NCI-H2196 treated with DMSO at 0.1 percent for 48 hours (cell line): ENCODE measurements around the gene NANOS2.
"Not testable (repeated sequence)": the region's sequence is repeated elsewhere in the genome, so short reads cannot be mapped to it uniquely, and the experiment has no call there.

Experiments
- DNase-seq: peaks from one replicate; lab custom pipeline; 2025; ENCODE audit not compliant: unreplicated experiment; lab: John Stamatoyannopoulos, UW

Gene NANOS2

DNA sequence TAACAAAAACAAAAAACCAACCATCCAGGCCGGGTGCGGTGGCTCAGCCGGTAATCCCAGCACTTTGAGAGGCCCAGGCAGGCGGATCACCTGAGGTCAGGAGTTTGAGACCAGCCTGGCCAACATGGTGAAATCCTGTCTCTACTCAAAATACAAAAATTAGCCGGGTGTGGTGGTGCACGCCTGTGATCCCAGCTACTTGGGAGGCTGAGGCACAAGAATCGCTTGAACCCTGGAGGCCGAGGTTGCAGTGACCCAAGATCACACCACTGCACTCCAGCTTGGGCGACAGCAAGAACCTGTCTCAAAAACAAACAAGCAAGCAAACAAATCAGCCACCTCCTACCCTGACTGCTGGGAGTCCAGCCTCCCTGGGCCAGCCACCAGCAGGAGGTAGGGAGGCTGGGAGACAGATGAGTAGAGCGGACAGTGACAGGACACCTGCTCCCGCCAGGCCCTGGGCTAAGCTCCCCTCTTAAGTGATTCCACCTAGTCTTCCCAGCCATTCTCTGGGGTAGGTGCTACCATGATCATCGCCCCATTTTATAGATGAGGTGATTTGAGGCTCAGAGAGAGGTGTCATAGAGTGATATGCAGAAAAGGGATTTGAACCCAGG, 18.5 kb downstream of the NANOS2 start:
- not testable (repeated sequence) for DNase-seq

DNA sequence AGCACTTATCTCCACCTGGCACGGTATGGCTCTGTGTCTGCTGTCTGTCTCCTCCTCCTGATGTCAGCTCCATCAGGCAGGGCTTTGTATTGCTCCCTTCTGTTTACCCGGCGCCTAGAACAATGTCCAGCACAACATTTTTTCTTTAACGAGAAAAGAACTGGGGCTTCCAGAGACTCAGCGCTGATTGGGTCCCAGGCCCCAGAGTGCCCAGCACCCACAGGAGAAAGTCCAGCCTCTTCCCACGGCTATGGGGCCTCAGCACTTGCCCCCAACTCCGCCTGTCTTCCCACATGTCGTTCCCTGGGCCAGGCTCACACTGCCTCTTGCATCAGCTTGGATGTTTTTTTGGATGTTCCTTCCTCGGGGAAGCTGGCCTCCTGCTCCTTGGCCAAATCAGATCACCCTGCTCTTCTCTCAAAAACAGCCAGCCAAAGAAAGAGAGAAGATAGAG, 19.0 kb downstream of the NANOS2 start:
- DNase-seq, result no peak

DNA sequence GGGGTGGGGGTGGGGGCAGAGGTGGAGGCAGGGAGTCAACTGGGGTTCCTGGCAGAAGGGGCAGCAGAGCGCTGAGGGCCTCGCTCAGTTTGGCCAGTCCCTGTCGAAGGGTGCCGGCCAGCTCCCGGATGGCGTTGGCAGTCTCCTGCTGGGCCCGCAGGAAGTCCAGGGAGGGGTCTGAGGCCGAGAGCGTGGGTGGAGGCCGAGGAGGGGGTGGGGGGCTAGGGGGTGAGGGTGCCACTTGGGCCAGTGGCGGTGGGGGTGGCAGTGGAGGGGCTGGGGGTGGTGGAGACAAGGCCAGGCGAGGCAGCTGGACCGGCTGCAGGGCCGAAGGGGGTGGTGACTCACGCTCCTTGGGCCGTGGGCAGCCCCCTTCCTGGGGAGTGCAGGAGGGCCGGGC, 23.7 kb downstream of the NANOS2 start:
- no peak for DNase-seq

DNA sequence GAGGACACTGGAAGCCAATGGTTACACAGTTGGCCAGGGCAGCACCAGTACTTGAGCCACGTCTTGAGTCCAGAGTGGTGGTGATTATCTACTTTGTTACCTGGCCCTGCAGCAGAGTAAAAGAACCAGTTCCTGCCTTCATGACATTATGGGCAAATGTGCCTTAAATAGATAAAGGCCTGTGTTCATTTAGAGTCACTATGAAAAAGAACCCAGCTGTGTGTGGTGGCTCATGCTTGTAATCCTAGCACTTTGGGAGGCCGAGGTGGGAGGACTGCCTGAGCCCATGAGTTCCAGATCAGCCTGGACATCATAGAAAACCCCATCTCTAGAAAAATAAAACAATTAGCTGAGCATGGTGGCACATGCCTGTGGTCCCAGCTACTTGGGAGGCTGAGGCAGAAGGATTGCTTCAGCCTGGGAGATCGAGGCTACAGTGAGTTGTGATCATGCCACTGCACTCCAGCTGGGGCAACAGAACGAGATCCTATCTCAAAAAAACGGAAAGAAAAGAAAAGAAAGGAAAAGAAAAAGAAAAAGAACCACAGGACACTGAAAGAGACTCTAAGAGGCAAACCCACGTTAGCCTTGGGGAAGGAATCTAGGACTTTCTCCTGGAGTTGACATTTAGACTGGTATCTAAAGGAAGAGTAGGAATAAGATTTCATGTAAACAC, 25.2 kb downstream of the NANOS2 start:
- no peak for DNase-seq

DNA sequence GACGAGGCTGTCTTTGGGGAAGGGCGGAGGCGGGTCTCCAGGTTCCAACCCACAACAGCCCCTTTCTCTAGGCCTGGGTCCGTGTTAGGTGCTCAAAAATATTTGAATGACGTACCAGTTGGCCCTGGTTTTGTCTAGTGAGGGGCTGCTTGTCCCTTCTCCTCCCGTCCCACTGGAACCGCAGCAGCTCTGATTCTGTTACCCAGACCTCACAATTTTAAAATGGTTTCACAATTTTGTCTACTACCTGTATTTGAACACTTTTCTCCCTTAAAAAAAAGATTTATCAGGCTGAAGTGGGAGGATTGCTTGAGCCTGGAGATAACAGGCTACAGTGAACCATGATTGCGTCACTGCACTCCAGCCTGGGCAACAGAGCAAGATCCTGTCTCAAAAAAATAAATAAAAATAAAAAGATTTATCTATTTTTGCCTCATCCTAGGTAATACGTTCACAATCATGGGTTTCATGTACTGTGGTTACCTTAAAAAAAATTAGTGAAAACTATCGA, 27.3 kb downstream of the NANOS2 start:
- no peak for DNase-seq

DNA sequence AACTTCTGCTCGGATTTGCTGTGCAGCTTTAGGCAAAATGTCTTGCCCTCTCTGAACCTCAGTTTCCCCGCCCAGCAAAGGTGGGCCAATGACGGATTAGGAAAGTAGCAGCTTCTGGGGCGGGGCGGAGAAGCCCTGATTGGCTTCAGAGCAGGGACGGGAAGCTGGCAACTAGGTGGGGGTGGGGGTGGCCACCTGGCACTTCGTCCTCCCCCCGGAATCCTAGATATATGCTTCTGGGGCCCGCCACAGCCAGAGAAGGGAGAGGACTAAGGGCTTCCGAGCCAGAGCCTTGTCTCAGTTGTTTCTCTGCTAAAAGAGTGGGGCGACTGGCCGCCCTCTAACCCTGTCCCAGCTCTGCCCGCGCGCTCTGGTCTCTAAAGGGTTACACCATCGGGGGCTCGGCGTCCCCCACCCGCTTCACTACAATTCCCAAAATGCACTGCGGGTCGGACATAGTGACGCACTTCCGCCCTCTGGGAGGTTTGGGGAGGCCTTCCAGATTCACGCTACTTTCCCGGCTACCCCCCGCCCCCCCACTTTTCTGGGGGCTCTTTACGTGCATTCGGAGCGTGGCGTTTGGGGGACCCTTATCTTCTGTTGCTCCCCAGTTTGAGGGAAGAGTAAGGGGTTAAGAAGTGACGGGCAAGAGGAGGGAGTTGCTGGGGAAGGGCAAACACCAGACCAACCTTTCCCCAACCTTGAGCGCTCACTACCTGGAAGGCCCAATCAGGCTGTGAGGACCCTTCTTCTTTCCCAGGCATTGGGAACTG, 28.0 kb downstream of the NANOS2 start:
- DNase-seq, result peak; percentile 82

DNA sequence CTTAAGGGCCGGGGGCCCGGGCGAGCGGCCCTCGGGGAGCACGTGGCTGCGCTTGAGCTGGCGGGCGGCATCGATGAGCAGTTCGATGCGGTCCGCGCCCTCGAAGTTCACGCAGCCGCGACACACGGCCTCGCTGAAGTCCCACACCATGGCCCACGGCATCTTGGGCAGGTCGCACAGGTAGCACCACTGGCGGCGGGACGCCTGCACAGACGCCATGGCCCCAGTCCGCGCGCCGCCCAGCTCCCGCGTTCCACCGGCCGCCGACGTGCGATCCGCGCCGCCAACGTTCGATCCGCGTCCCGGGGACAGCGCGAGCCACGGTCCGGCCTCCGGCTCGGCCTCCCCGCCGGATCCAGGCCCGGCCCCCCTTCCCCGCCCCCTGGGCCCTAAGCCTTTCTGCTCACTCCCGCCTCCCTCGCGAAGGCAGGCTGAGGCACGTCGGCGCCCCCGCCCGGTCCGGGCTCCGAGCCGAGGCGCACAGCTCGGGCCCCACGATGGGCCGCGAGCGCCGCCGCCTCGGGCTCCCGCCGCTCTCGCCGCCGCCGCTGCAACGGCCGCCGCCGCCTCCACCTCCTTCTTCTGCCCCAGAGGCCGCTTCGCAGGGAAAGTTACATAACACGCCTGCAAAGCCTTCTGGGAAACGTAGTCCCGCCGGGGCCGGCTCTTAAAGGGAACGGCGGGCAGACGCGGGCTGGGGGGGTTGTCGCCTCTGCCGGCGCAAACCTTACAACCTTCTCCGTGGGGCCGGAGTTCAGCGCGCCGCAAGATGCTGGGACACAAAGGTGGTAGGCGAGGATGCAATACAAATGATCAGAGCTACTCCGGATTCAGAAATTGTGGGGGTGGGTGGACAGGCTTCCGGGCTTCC, 28.8 kb downstream of the NANOS2 start, which contains the start of gene IRF2BP1:
TSS of gene IRF2BP1 (minus strand) at position 586 of the 871 bp plus-strand sequence. CDS start at position 219, 367 bp downstream.
- DNase-seq, result peak; percentile 75

DNA sequence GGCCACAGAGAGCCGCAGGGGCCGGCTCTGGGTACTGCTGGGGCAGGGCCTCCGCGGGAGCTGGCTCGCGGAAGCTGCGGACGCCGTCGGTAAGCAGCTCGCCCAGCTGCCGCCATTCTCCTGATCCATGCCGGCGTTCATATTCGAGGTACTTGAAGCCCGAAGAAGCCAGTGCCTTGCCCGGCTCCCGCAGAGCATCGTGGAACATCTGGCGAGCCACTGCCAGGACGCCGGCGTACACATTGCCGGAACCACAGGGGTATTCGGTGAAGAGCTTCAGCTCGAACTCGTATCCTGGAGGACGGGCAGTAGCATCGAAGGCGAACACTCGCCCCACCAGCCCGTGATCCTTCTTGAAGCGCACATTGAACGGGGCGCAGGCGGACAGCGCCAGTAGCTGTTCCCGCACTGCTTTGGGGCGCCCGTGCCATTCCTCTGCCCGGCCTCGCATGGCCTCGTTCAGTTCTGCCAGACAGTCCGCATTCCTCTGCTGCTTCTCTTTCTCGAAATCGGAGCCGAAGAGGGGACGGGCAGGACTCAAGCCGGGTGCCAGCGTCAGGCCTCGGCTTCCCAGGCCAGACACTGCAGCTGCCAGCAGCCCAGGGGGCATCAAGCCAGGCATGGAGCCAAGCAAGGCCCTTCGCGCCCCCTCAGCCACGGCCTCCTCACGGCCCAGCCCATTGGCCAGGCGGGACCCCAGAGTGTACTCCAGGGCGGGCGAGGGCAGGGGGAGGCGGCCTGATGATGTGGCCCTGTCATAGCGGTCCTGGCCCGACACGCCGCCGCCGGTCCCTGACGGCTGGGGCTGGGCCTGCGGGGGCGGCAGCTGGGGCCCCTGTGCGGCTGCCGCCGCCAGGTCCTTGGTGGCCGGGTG, 29.7 kb downstream of the NANOS2 start:
- no peak for DNase-seq

DNA sequence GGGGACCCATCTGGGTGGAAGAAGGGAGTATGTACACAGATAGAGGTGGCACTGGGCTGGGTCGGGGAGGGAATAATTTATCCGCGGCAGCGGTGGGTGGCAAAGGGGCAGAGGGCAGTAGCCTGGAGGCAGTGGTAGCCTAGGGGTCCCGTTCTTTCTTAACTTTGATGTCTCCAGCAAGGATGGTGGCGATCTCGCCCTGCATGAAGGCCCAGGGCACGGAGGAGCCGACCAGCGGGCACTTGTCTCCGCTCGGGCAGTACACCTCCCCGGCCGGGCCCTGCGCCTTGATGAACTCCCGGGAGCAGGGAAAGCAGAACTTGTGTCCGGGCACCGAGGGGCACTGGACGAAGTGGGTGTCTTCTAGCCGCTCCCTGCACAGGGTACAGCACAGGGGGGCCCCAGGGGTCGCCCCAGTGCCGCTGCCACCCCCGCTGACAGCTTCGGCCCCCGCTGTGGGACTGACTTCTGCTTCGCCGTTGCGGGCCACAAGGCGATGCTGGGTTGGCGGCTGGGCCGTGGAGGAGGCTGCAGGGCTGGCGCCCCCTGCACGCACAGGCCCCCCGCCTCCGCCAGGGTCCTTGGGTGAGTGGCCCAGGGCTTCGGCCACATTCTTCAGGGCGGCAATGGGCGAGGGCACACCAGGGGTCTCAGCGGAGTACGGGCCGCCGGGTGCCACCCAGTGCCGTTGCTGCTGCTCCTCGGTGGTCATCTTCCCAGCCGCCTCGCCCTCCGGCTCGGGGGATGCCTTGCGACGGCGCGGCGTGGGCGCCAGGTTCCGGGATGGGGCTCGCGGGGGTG, 30.5 kb downstream of the NANOS2 start:
- DNase-seq, result no peak

DNA sequence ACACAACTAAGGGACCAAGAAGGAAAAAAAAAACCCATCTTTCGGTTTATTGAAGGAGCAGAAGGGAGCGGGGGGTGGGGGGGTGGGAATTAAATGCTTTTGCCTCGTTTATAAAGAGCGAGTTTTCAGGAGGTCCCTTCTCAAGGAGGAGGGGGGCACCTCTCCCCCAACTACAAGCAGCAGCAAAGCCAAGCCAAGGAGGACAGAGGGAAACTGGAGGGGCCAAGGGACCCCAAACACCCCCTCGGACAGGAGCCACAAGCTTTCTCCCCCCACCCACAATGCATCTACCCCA, 31.0 kb downstream of the NANOS2 start:
- DNase-seq, result no peak

DNA sequence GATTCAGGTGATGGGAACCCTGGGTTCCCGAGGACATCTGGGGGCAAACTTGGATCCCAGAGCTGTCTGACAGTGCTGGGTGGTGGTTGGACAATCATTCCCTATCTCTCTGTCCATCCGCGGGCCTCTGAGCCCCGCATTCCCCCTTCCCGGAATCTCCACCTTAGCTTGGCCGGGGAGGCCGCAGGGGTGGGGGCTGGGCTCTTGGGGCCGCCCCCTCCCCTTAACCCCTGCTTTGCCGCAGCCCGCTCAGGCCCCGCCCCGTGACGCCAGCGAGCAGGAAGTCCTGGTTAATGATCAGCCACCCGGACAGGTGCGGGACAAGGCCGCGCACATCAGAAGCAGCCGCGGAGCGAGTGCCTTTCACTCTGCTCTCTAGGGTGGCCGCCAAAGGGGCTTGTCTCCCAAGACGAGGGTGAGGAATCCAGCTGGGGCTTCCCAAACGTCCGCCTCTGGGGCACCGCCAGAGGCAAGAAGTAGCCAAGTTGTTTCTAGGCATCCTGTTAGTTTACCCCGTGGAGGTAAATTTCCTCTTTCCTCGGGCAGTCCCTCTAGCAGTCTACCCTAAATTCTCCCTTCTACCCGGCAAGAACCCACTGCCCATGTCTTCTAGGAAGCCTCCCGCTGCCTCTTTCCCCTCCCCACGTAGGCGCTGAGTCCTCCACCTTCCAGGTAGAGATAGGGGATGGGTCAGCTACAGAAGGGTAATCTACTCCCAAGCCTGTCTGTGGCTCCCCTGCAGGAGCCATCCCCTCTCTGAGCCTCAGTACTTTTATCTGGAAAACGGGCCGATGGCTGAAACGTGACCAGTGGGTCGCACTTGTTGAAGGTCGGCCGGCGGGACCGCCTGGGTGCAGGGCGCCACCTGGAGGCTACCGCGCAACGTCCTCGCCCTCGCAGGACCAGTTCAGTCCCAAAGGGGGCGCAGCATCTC, 31.7 kb downstream of the NANOS2 start:
- peak; percentile 23 for DNase-seq

DNA sequence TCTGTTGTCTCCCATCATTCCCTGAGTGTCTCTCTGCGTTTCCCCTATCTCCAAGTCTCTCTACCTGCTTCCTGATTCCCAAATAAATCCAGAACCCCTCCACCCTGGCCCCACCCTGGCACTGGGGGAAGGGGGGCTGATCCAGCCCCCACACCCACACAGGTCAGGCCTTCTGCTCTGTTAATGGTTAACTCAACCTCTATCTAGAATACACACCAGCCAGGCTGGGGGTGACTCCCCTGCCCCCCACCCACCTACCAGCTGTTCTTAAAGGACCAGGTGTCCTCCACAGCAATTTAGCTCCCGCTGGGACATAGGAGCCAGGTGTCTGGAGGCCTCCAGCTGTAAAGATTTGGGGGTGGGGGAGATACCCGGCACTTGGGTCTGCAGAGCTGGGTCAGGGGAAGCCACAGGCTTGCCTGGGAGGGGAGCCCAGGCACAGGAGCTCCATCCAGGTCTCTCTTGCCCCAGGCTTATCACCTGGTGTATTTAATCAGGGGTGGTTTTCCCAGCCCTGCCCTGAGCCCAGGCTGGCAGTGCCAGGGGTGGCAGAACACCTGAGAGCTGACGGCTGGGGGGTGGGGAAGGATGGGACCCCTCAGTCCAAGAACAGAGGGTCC, 32.6 kb downstream of the NANOS2 start:
- DNase-seq, result no peak

DNA sequence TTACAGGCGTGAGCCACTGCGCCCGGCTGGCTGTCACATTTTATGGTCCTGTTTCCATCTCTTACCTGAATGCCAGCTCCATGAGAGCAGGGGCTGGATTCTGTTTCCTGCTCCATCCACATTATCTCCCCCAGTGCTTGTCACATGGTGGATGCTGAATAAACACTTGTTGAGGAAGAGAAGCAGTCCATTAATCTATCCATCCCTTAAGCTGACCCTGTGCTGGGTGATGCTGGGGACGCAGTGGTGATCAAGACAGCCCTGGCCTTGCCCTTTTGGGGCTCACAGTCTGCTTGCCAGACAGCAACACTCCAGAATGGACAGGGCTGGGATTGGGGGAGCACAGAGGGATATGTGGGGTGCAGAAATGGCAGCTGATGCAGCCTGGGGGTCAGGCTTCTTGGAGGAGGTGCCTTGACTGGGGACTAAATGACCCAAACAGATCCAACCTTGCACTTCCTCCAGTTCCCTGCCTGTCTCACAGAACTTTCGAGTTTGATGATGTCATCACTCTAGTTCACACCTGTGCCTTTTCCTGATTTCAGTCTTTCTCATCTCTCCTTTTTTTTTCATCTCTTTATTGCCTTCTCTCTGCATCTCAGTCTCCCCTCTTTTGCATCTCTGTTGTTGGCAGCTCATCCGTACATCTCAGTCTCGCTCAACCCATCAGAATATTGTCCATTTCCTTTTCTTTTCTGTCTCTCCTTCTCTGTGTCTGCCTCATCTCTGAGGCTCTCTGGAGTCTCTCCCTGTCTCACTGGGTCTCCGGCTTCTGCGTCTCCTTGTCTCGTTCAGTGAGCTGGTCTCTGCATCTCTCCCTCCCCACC, 33.3 kb downstream of the NANOS2 start:
- DNase-seq, result no peak

DNA sequence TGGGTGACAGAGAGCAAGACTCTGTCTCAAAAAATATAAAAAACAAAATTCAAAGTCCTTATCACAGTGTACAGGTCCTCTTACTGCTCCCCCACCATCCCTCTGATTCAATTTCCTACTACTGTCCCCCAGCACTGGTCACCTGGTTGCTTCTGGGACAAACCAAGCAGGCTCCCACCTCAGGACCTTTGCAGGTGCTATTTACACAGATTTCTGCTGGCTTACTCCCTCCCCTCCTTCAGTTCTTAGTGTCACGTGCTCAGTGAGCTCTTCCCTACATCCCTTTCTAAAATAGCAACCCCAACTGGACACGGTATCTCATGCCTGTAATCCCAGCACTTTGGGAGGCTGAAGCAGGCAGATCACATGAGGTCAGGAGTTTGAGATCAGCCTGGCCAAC, 34.6 kb downstream of the NANOS2 start:
- no peak for DNase-seq

DNA sequence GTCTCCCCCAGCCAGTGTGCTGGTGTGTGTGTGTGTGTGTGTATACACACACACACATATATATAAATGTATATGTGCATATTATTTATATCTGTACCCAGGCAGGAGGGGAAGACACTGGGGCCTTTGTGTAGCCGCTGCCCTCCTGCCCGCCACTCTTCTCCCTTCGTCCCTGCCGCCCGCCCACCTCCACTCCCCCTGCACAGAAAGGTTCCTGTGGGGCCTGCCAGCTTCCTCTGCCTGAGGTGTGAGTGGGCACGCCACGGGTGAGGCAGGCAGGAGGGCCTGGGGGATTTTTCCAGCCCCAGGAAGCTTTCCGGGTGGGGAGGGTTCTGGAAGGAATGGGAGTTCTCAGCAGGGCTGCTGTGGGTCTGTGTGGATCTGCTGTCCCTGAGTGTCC, 35.5 kb downstream of the NANOS2 start:
- no peak for DNase-seq

DNA sequence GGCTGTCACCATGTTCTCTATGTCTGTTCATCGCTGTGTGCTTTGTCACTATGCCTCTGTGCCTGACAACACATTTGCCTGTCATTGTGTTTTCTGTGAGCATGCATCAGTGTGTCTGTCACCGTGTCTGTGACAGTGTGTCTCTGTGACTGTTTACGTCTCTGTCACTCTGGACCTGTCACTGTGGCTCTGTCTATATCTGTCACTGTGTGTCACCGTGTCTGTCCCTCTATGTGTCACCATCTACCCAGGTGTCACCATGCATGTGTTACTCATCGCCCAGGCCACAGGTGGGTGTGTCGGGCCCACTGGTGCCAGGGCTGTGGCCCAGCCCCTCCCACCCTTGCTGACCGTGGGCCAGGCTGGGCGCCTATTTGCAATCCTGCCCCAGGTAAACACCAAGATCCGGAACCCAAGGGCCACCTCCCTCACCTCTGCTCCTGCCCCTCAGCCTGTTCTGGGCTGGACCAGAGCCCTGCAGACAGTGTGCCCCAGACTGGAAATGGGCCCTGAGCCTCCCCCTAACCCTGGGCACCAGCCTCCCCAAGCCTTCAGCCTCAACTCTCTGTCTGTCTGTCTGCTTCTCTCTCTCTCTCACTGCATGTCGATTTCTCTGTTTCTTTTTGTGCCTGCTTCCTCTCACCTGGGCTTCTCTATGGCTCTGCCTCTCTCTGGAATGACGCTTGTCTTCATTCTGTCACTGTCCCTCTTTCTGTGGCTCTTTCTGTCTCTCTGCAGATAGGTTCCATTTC, 36.4 kb downstream of the NANOS2 start:
- DNase-seq, result no peak
